ENCODE data around the gene GPNMB. TPM values are rescaled to one million over a fixed set of nuclear protein-coding genes. Genes with fewer than 3 reads are reported as not detected.

The GPNMB gene
- total and polyA plus RNA-seq, 2 of the 4 experiments (the other 2 are of a cell fraction) = under 0.01 to 0.14 TPM

GRCh38 chr7:23218196-23218595, 28.4 kb upstream of the GPNMB start:
- Histone ChIP-seq H4K20me1 (ENCODE audit: insufficient read depth, low read length) (no peaks in the 10 kb centered on the region), H3K9ac (ENCODE audit: low read depth, low read length) (no peak overlapping the region), H3K18ac (ENCODE audit: low read depth, low read length) (no peak overlapping the region), H2AFZ (replicated peaks; ENCODE audit: low read length, poor library complexity) (no peak overlapping the region), H3K27me3 (ENCODE audit: control insufficient read depth, insufficient read depth, low read length) (peaks cover 9% of the 10 kb centered on the region), H2BK20ac (ENCODE audit: low read depth, low read length) (no peak overlapping the region), H4K91ac (ENCODE audit: insufficient read depth, low read depth, low read length) (no peak overlapping the region), H2AK5ac (ENCODE audit: low read depth, low read length) (no peak overlapping the region), H3K4me2 (ENCODE audit: low read depth, low read length) (no peak overlapping the region), H3K56ac (ENCODE audit: extremely low read depth, insufficient read depth, low read length) (no peak overlapping the region), H2BK5ac (ENCODE audit: low read depth, low read length, poor library complexity, severe bottlenecking) (no peak overlapping the region), H3K79me1 (ENCODE audit: low read depth in 1 of 2, low read length in 2 of 2) (no peaks in the 10 kb centered on the region), H3K36me3 (ENCODE audit: control insufficient read depth, insufficient read depth, low read length) (no peaks in the 10 kb centered on the region), H3K4me1 (ENCODE audit: control insufficient read depth, insufficient read depth, low read length) (no peaks in the 10 kb centered on the region), H3K9me1 (ENCODE audit: insufficient read depth, low read length) (no peaks in the 10 kb centered on the region), H3K23ac (ENCODE audit: low read depth, low read length) (no peak overlapping the region), H3K4ac (ENCODE audit: low read depth, low read length) (no peak overlapping the region), H3K4me3 (ENCODE audit: insufficient read depth, low read depth, low read length) (no peak overlapping the region), H2BK15ac (ENCODE audit: low read depth, low read length) (no peak overlapping the region), H3K27ac (ENCODE audit: insufficient read depth, low read length) (no peak overlapping the region), H4K5ac (ENCODE audit: low read depth, low read length) (no peak overlapping the region), H2AK9ac (replicated peaks; ENCODE audit: low read depth, low read length, poor library complexity) (no peak overlapping the region), H3K14ac (replicated peaks; ENCODE audit: low read depth, low read length) (no peak overlapping the region), H3K9me3 (ENCODE audit: control insufficient read depth, insufficient read depth, low read length) (no peaks in the 10 kb centered on the region), H2BK120ac (ENCODE audit: low read depth, low read length) (no peak overlapping the region), H4K8ac (ENCODE audit: low read depth in 2 of 2, low read length in 2 of 2) (no peak overlapping the region)
- intact Hi-C loops (cut with micrococcal nuclease) (no loop called here), dilution Hi-C loops (cut with HindIII; ENCODE audit: low sequenced_read_pairs, unreplicated experiment) (no loop called here), in situ Hi-C loops (cut with MboI; ENCODE audit: low sequenced_read_pairs) (no loop called here)
- CTCF ChIA-PET = no interaction called here
- WGBS, 2 experiments (ENCODE audit: extremely low coverage in 2 of 2, insufficient read length in 1 of 2) = 40% methylated on average over 1 of the region's 3 CpGs; no CpG with 5 or more reads in 1 of the 2 experiments
- BruUV-seq (replicated peaks) = no TSS peak
- DNase-seq (no peak), ATAC-seq (ENCODE audit: low read depth) (no peak)
- POLR2A ChIA-PET (ENCODE audit: unreplicated experiment) = no interaction called here
- no peak for TF ChIP-seq RAD21 (IDR thresholded peaks at IDR 0.05; ENCODE audit: low read length)
- TF ChIP-seq MXI1 (IDR thresholded peaks at IDR 0.05; ENCODE audit: borderline replicate concordance, low read depth, low read length) = no peak
- no peak for TF ChIP-seq POLR2A (IDR thresholded peaks at IDR 0.05; ENCODE audit: low read depth, low read length)
- TF ChIP-seq MAZ (IDR thresholded peaks at IDR 0.05; ENCODE audit: borderline replicate concordance, low read depth, low read length) = no peak
- no peak for TF ChIP-seq FOS (IDR thresholded peaks at IDR 0.05; ENCODE audit: low read depth, low read length)
- no peak for TF ChIP-seq CHD1 (IDR thresholded peaks at IDR 0.05; ENCODE audit: low read depth, low read length)
- TF ChIP-seq ELK1 (IDR thresholded peaks at IDR 0.05; ENCODE audit: borderline replicate concordance, low read depth, low read length) = no peak
- no peak for TF ChIP-seq CEBPB (IDR thresholded peaks at IDR 0.05; ENCODE audit: low read depth, low read length)
- no peak for TF ChIP-seq MAFK (IDR thresholded peaks at IDR 0.05; ENCODE audit: low read depth, low read length)
- no peak for TF ChIP-seq SMC3 (IDR thresholded peaks at IDR 0.05; ENCODE audit: low read depth, low read length)
- no peak for TF ChIP-seq CTCF (conservative IDR thresholded peaks at IDR 0.05; ENCODE audit: low read depth, low read length)
- no peak for TF ChIP-seq NFE2L2 (IDR thresholded peaks at IDR 0.05; ENCODE audit: low read depth, low read length)
- no peak for TF ChIP-seq RFX5 (IDR thresholded peaks at IDR 0.05; ENCODE audit: low read depth, low read length)
- TF ChIP-seq RCOR1 (IDR thresholded peaks at IDR 0.05; ENCODE audit: insufficient replicate concordance, low read length) = no peak
- no peak for TF ChIP-seq USF2 (IDR thresholded peaks at IDR 0.05; ENCODE audit: low read depth, low read length)
- no peak for TF ChIP-seq BHLHE40 (IDR thresholded peaks at IDR 0.05; ENCODE audit: low read depth, low read length)
